Stimulated activated CD8-positive, alpha-beta memory T cell treated with anti-CD3 and anti-CD28 coated beads, Interleukin-4, amount 100 ng/mL, for 4 hours (primary cell): ENCODE data around the gene KLF16.
A peak's percentile ranks its signal among the peaks of the same experiment; 100 is the strongest.
"Not testable (repeated sequence)": the region's sequence is repeated elsewhere in the genome, so short reads cannot be mapped to it uniquely, and the experiment has no call there.

Source experiments
- DNase-seq, 2 donors: peaks; one replicate each; pipeline ENCODE4 v3.0.0-alpha.2; 2020; ENCODE audit warnings: low read depth in 2 of 2, low spot score in 1 of 2

KLF16 gene

DNA sequence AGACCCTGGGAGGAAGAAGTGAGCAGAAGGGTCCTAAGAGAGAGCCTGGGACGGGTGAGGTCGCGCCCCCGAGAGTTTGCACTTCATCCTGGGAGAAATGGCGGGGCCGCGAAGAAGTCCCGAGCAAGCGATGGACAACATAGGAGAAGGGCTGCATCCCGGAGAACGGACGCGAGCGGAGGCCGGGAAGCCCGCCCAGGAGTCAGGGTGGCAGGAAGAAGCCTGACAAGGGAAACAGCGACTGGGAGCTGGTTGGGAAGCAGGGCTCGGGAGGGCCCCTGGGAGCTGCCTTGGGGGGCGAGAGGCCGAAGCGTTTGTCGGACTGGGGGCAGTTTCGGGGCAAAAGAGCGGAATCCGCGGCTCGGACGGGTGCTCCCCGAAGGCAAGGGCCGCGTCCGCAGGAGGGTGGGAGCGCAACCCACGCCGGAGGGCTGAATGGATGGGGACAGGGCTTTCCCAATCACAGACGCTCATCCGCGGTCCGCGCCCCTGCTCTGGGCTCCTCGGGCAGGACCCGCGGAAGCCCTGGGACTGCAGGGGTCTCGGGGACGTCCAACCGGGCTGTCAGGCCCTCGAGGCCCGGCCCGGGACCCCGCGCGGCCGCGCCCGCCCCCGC, 21.4 kb upstream of the KLF16 start:
- no peak for DNase-seq

DNA sequence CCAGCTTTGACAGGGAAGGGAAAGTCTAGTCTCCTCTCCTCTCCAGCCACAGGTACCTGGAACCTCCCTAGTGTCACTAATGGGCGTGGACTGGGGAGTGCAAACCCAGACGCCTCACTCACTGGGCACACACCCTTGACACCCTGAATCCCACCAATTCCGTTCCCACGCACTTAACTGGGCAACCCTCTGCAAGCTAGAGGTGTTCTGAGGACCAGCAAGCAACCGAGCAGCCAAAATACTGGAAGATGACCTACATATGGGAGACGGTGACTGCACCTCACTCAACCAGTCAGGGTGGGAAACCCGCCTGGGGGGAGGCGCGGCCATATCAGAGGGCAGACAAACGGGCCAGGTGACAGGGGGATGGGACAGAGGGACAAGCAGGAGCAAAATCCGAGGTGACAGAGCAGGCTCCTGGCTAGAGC, 20.9 kb upstream of the KLF16 start:
- DNase-seq = no peak

DNA sequence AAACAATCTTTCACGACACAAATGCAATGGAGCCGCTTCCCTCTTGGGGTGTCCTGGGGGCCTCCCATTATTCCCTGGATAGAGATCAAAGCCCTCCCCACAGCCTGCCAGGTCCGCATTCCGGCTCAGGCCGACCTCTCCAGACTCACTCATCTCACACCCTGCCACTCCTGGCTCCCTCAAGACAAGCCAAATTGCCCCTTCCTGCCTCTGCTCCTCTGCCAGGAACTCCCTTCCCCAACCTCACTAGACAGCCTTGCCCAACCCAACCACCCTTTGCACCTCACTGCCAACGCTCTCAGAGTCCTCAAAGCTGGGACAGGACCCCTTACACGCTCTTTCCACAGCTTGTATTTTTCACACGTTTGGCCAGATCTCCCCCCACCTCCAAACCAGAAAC, 20.4 kb upstream of the KLF16 start:
- DNase-seq = no peak

DNA sequence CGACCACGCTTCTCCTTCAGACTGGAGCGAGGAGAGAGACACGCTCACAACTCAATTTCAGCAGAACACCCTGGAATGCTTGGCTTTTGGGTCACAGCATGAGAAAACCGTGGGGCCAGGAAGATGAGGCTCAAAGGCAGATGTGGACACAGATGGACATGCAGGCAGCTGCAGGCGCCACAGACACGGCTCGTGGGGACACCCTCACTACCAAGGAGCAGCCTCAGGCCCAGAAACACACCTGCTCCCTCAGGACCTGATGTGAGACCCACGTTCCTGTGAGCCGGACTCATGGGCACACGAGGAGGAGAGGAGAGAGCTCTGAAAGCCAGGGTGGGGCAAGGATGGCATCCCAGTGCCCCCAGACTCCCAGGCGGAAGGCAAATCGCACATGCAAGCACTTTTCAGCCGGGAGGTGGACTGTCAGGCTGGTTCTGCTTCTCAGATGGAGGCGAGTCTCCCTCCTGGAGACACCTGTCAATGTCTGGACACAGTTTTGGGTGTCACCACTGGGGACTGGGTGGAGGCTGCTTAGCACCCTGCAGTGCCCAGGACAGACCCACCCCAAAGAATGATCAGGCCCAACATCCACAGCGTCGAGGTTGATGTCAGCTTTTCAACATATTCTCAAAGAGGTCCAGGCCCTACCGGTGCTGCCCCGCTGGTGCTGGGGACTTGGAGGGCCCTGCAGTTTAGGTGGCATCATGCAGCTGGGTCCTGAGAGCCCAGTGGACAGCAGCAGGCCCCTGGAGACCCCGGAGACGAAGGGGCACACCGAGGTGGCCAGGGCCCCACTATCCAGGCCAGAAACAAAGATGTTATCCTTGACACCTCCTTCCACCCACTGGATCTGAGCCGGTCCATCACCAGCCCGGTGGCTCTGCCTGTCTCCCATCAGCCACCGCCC, 19.7 kb upstream of the KLF16 start:
- no peak for DNase-seq

DNA sequence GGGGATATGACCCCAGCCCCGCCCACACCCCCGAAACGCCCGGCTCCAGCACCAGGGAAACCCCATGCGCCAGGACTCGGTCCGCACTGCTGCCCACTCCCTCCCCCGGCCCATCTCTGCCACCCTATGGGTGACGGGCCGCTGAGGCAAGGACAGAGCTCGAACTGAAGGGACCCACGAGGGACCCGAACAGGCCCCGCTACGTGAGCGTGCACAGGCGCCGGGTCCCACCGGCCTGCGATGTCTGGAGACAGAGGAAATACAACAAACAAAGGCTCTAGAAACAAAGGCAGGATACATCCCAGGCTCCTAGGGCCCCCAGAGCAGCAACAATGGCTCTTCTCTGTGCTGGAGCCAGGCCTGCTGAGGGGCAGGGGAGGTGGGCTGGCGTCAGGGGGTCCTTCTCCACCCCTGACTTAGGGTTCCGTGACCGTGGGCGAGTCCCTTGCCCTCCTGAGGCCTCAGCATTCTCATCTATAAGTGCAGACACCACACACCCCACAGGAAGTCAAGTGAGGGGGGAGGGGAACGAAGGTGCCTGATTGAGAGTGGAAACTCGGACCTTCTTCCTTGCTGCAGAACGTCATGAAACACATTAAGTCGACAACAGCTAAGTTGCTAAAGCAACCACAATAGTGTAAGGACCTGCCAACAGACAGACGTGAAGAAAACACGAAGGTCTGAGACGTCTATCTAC, 18.9 kb upstream of the KLF16 start:
- no peak for DNase-seq

GRCh38 chr19:1881393-1882088, 18.2 kb upstream of the KLF16 start:
- DNase-seq = not testable (repeated sequence)

DNA sequence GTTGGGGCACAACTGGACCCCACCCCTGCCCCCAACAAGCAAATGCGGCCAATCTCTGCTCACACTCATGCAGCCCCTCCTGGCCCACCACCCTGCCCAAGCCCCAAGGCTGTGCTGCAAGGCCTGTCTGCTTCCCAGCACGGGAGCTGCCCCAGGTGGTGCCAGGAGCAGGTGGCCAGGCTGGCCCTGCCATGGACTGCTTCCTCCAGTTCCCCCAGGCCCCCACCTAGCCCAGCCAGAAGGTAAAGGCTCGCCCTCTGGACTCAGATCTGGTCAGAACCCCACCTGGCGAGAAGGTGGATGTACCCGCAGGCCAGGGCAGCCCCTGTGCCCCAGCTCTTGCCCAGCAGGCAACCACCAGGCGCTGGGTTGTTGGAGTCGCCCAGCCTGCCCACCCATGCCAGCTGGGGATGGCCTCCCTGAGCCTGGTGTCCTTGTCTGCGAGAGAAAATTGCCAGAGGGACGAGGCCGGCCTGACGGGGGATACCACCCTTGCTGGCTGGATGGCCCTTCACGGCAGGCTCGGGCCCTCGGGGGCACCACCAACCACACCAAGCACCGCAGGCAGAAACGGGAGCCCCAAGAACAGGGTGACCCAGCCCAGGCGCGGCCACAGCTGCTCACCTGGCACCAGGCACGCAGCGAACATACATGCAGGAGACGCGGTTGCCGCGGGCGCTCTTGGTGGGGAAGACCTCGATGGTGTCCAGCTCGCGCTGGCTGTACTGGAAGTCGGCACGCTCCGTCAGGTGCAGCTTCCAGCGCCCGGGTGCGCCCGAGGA, 17.4 kb upstream of the KLF16 start:
- no peak for DNase-seq

DNA sequence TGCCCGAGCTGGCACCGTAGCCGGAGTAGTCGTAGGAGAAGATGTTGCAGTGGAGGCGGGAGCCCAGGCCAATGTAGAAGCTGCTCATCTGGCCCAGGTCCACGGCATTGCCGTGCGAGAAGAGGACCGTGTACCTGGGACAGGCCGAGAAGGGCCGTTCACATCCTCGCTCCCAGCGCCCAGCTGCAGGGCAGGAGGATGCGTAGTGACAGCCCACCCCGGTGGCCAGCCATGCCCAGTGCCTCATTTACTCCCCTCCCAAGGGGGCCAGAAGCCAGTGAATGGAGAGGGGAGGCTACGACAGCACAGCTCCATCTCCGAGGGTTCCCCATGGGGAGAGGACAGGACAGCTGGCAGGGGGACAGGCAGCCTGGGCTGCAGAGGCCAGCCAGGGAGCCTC, 16.6 kb upstream of the KLF16 start:
- DNase-seq = not testable (repeated sequence)

GRCh38 chr19:1878583-1878982, 15.2 kb upstream of the KLF16 start:
- DNase-seq = not testable (repeated sequence)

DNA sequence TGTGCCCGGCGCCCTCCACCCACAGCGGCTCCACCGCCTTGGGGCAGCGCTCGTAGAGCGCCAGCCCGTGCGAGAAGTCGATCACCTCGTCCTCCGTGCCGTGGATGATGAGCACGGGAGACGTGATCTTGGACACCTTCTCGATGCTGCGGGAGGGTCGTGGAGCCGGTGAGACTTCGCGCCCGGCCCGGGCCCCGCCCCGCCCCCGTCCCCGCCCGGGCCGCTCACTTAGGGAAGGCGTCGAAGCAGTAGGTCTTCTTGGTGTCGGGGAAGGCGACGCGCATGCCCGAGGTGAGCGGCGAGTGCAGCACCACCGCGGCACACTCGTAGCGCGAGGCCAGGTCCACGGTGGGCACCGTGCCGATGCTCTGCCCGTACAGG, 13.9 kb upstream of the KLF16 start:
- not testable (repeated sequence) for DNase-seq

- not testable (repeated sequence) for DNase-seq
Observed at GRCh38 chr19:1876496-1877279, 13.3 kb upstream of the KLF16 start.

GRCh38 chr19:1875646-1876495, 12.5 kb upstream of the KLF16 start:
- DNase-seq = peak; percentile 65 to 77

DNA sequence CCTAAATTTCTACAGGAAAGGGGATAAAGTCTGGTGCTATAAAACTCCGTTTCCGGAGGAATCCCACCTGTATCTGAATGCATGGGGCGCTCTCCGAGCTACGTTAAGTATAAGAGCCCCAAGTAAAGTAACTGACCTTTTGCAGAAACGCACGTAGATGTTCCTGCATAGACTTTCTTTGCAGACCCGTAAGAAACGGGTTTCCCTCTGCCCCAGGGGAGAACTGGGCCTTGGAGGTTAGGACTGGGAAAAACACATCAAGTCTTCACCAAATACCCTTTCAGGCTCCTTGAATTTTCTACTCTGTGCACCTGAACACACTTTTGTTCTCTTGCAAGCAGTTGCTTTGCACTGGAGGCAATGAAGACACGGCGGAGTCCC, 11.9 kb upstream of the KLF16 start:
- DNase-seq = not testable (repeated sequence)

DNA sequence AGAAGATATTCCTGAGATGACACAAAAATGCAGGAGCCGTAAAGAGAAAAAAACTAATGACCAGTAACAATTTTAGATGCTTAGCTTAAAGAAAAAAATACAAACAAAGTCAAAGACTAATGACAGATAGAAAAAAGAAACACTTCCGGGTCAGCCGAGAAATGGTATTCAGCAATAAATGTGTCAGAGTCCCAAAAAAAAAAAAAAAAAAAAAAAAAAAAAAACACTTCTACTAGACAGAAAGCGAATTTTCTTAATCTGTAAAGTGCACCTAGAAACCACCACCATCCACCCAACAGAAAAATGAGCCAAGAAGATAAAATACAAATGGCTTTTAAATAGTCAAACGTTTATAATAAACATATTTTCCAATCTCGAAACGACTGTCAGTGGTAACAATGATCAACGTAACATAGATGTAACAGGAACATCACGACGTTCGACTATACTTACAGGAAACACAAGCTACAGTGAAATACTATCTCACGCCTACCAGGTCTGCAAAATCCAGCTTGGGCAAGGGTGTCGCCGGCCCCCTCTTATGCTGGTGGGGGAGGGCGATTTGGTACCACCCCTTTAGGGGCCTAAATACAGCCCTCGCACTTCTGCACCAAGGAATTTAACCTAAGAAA, 11.3 kb upstream of the KLF16 start:
- no peak for DNase-seq

DNA sequence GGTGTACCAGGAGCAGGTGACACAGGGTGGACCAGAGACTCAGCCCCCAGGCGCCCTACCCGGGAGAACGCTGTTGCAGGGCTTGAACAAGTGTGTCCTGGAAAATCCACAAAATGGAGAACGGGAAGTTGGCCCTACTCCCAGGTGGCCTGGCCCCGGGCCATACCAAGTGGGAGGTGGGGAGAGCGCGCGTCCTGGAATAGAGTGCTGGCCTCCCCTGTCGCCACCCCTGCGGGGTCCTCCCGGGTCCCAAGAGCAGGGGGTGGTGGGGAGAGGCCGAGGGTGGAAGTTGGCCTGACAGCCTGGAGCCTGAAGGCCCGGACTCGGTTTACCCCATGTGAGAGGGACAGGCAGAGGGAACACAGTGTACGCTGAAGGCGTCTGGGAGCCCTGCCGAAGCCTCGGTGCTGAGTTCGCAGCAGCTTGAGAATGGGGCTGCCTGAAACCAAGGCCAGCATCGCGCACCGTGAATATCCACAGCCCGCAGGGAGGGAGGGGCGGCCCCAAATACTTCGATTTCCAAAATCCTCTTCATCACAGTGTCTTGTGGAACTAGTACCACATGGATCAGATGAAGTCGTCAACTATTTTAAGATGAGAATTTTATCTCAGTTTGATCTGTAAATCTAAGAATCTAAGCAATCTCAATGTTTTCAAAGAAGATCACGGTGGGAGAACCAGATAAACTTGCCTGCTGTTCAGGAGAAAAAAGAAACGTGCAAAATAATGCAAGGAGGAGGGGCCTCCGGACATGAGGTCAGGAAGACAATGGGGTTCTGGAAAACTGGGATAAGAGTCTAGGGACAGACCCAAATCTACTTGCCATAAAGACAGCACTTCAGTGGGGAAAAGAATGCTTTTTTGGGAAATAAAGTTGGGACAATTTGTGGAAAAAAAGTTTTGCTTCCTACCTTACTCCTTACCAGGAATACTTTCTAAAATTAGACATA, 10.4 kb upstream of the KLF16 start:
- DNase-seq = no peak

- no peak for DNase-seq
Observed at GRCh38 chr19:1872807-1873523, 9.6 kb upstream of the KLF16 start.

GRCh38 chr19:1871630-1872029, 8.3 kb upstream of the KLF16 start:
- no peak for DNase-seq
